SK-N-SH treated with all-trans-retinoic acid at 6 μM for 48 hours (cell line): ENCODE measurements around the gene RAB8B.

Experiments used
- ATAC-seq: fragments of 200-7000 bp; cut with Tn5 transposase; 3 replicates; pipeline ENCODE4 v1.9.1; 2020; ENCODE audit warnings: mild to moderate bottlenecking, moderate library complexity
- ARNTL ChIP-seq: fragments of 450-650 bp; formaldehyde crosslinking; IDR thresholded peaks from 2 replicates; pipeline ENCODE4 v1.5.0; 2020; ENCODE audit warnings: low read depth, mild to moderate bottlenecking, moderate library complexity, borderline replicate concordance
- BACH2 ChIP-seq: fragments of 250-450 bp; sonication (Bioruptor Pico); IDR thresholded peaks from 2 replicates; pipeline ENCODE4 v1.9.0; 2021; ENCODE audit warnings: mild to moderate bottlenecking, borderline replicate concordance
- CSDC2 ChIP-seq: fragments of 250-450 bp; sonication (Bioruptor Pico); IDR thresholded peaks from 2 replicates; pipeline ENCODE4 v1.5.0; 2020; ENCODE audit warnings: mild to moderate bottlenecking, moderate library complexity
- ESRRG ChIP-seq: fragments of 250-450 bp; sonication (Bioruptor Pico); IDR thresholded peaks from 2 replicates; pipeline ENCODE4 v1.6.1; 2021; ENCODE audit warnings: mild to moderate bottlenecking
- GLIS3 ChIP-seq: fragments of 250-450 bp; sonication (Bioruptor Pico); IDR thresholded peaks from 2 replicates; pipeline ENCODE4 v1.5.0; 2020; ENCODE audit warnings: mild to moderate bottlenecking, moderate library complexity
- ISL1 ChIP-seq: fragments of 250-450 bp; sonication (Bioruptor Pico); IDR thresholded peaks from 2 replicates; pipeline ENCODE4 v2.1.2; 2022; ENCODE audit warnings: mild to moderate bottlenecking, moderate library complexity
- OSR1 ChIP-seq: fragments of 250-450 bp; sonication (Bioruptor Pico); IDR thresholded peaks from 2 replicates; pipeline ENCODE4 v1.8.0; 2022; ENCODE audit warnings: moderate library complexity, mild to moderate bottlenecking, inconsistent platforms
- PATZ1 ChIP-seq: fragments of 250-450 bp; sonication (Bioruptor Pico); IDR thresholded peaks from 2 replicates; pipeline ENCODE4 v1.8.0; 2020; ENCODE audit warnings: mild to moderate bottlenecking, moderate library complexity, borderline replicate concordance
- POU6F1 ChIP-seq: fragments of 250-450 bp; sonication (Bioruptor Pico); IDR thresholded peaks from 2 replicates; pipeline ENCODE4 v1.8.0; 2021; ENCODE audit warnings: low read depth, mild to moderate bottlenecking, moderate library complexity, borderline replicate concordance
- PPARA ChIP-seq: fragments of 250-450 bp; sonication (Bioruptor Pico); IDR thresholded peaks from 2 replicates; pipeline ENCODE4 v1.5.0; 2020; ENCODE audit warnings: mild to moderate bottlenecking, borderline replicate concordance
- RARB ChIP-seq: fragments of 250-450 bp; sonication (Bioruptor Pico); IDR thresholded peaks from 2 replicates; pipeline ENCODE4 v1.8.0; 2021; ENCODE audit warnings: mild to moderate bottlenecking, moderate library complexity
- SNAI2 ChIP-seq: fragments of 250-450 bp; sonication (Bioruptor Pico); IDR thresholded peaks from 2 replicates; pipeline ENCODE4 v1.5.0; 2020; ENCODE audit warnings: mild to moderate bottlenecking, moderate library complexity
- TCF4 ChIP-seq: fragments of 250-450 bp; sonication (Bioruptor Pico); IDR thresholded peaks from 2 replicates; pipeline ENCODE4 v1.8.0; 2021; ENCODE audit warnings: mild to moderate bottlenecking, moderate library complexity, borderline replicate concordance
- TOX ChIP-seq: fragments of 250-450 bp; sonication (Bioruptor Pico); IDR thresholded peaks from 2 replicates; pipeline ENCODE4 v1.8.0; 2021; ENCODE audit warnings: mild to moderate bottlenecking, moderate library complexity, borderline replicate concordance
- ZC3H10 ChIP-seq: fragments of 250-450 bp; sonication (Bioruptor Pico); IDR thresholded peaks from 2 replicates; pipeline ENCODE4 v1.5.1; 2021; ENCODE audit warnings: mild to moderate bottlenecking, moderate library complexity
- ZFP3 ChIP-seq: fragments of 250-450 bp; sonication (Bioruptor Pico); IDR thresholded peaks from 2 replicates; pipeline ENCODE4 v1.5.0; 2020; ENCODE audit warnings: mild to moderate bottlenecking, moderate library complexity
- ZFP30 ChIP-seq: fragments of 450-650 bp; formaldehyde crosslinking; IDR thresholded peaks from 2 replicates; pipeline ENCODE4 v1.5.0; 2022; ENCODE audit warnings: mild to moderate bottlenecking, moderate library complexity
- ZNF565 ChIP-seq: fragments of 450-650 bp; formaldehyde crosslinking; conservative IDR thresholded peaks from 2 replicates; pipeline ENCODE4 v1.5.0; 2020; ENCODE audit warnings: low read depth, mild to moderate bottlenecking, moderate library complexity
- ZNF70 ChIP-seq: fragments of 450-650 bp; formaldehyde crosslinking; IDR thresholded peaks from 2 replicates; pipeline ENCODE4 v1.5.0; 2020; ENCODE audit warnings: mild to moderate bottlenecking, moderate library complexity
- ZNF8 ChIP-seq: fragments of 450-650 bp; formaldehyde crosslinking; IDR thresholded peaks from 2 replicates; pipeline ENCODE4 v1.5.0; 2020; ENCODE audit warnings: mild to moderate bottlenecking, moderate library complexity

RAB8B gene

GRCh38 chr15:63186065-63186464 is 3.3 kb upstream of the RAB8B start:
- TF ChIP-seq ZC3H10 = no peak
- TF ChIP-seq ISL1 (CRISPR knock-in tag) = no peak
- TF ChIP-seq GLIS3 = no peak
- TF ChIP-seq ESRRG (CRISPR knock-in tag) = no peak
- TF ChIP-seq ZNF70 (CRISPR knock-in tag) = no peak
- TF ChIP-seq SNAI2 (CRISPR knock-in tag) = no peak
- no peak for TF ChIP-seq PATZ1 (CRISPR knock-in tag)
- TF ChIP-seq OSR1 (CRISPR knock-in tag) = no peak
- no peak for TF ChIP-seq CSDC2 (CRISPR knock-in tag)
- no peak for TF ChIP-seq POU6F1 (CRISPR knock-in tag)
- TF ChIP-seq TCF4 (CRISPR knock-in tag) = no peak
- TF ChIP-seq ARNTL = no peak
- no peak for TF ChIP-seq ZFP3 (CRISPR knock-in tag)
- TF ChIP-seq ZFP30 (CRISPR knock-in tag) = no peak
- no peak for TF ChIP-seq BACH2
- ATAC-seq = no peak

GRCh38 chr15:63187589-63188226 is 1.7 kb upstream of the RAB8B start:
- TF ChIP-seq ESRRG (CRISPR knock-in tag) = no peak
- no peak for TF ChIP-seq PATZ1 (CRISPR knock-in tag)
- no peak for TF ChIP-seq ZNF8 (CRISPR knock-in tag)
- no peak for TF ChIP-seq ISL1 (CRISPR knock-in tag)
- TF ChIP-seq RARB (CRISPR knock-in tag) = no peak
- no peak for TF ChIP-seq ARNTL
- no peak for TF ChIP-seq ZFP3 (CRISPR knock-in tag)
- no peak for TF ChIP-seq GLIS3
- no peak for TF ChIP-seq ZNF70 (CRISPR knock-in tag)
- TF ChIP-seq POU6F1 (CRISPR knock-in tag) = no peak
- TF ChIP-seq OSR1 (CRISPR knock-in tag) = no peak
- no peak for TF ChIP-seq ZNF565
- no peak for TF ChIP-seq CSDC2 (CRISPR knock-in tag)
- TF ChIP-seq PPARA = no peak
- TF ChIP-seq, all 23 proteins: peak for 0
- no peak for ATAC-seq

- no peak for ATAC-seq
- TF ChIP-seq ZFP30 (CRISPR knock-in tag) (no peak), ESRRG (CRISPR knock-in tag) (no peak), ZNF8 (CRISPR knock-in tag) (no peak), TOX (CRISPR knock-in tag) (no peak), SNAI2 (CRISPR knock-in tag) (no peak), POU6F1 (CRISPR knock-in tag) (no peak), ZC3H10 (no peak), GLIS3 (no peak)
These were observed 1.0 kb upstream of the RAB8B start for GRCh38 chr15:63188247-63188925.
